ENCODE data around the gene EPB41L4A.
"Not testable (repeated sequence)": the region's sequence is repeated elsewhere in the genome, so short reads cannot be mapped to it uniquely, and the experiment has no call there.

Gene EPB41L4A

GRCh38 chr5:112397690-112398089, 21.4 kb downstream of the EPB41L4A start:
- no peak for DNase-seq (ENCODE audit: low spot score)

- DNase-seq (ENCODE audit: low spot score), result no peak
These were observed 22.6 kb downstream of the EPB41L4A start for GRCh38 chr5:112396430-112396829.

- not testable (repeated sequence) for DNase-seq (ENCODE audit: low spot score)
These were observed 23.8 kb downstream of the EPB41L4A start for GRCh38 chr5:112395299-112395698.

GRCh38 chr5:112390327-112390726, 28.8 kb downstream of the EPB41L4A start:
- DNase-seq (ENCODE audit: low spot score), result no peak

GRCh38 chr5:112388739-112389138, 30.3 kb downstream of the EPB41L4A start:
- no peak for DNase-seq (ENCODE audit: low spot score)

- no peak for DNase-seq (ENCODE audit: low spot score)
These were observed 31.0 kb downstream of the EPB41L4A start for GRCh38 chr5:112388074-112388473.

- DNase-seq (ENCODE audit: low spot score), result no peak
These were observed 32.3 kb downstream of the EPB41L4A start for GRCh38 chr5:112386766-112387165.

GRCh38 chr5:112385969-112386368, 33.1 kb downstream of the EPB41L4A start:
- DNase-seq (ENCODE audit: low spot score), result no peak

GRCh38 chr5:112385566-112385965, 33.5 kb downstream of the EPB41L4A start:
- DNase-seq (ENCODE audit: low spot score), result no peak

GRCh38 chr5:112384523-112384922, 34.6 kb downstream of the EPB41L4A start:
- no peak for DNase-seq (ENCODE audit: low spot score)

GRCh38 chr5:112382886-112383285, 36.2 kb downstream of the EPB41L4A start:
- no peak for DNase-seq (ENCODE audit: low spot score)

- no peak for DNase-seq (ENCODE audit: low spot score)
These were observed 37.6 kb downstream of the EPB41L4A start for GRCh38 chr5:112381521-112381920.

- no peak for DNase-seq (ENCODE audit: low spot score)
These were observed 39.3 kb downstream of the EPB41L4A start for GRCh38 chr5:112379542-112380325.

GRCh38 chr5:112374818-112375217, 44.3 kb downstream of the EPB41L4A start:
- no peak for DNase-seq (ENCODE audit: low spot score)

GRCh38 chr5:112374356-112374755, 44.7 kb downstream of the EPB41L4A start:
- no peak for DNase-seq (ENCODE audit: low spot score)

- DNase-seq (ENCODE audit: low spot score), result no peak
These were observed 45.2 kb downstream of the EPB41L4A start for GRCh38 chr5:112373885-112374284.

- DNase-seq (ENCODE audit: low spot score), result no peak
These were observed 46.5 kb downstream of the EPB41L4A start for GRCh38 chr5:112372543-112372942.

GRCh38 chr5:112371067-112371466, 48.0 kb downstream of the EPB41L4A start:
- DNase-seq (ENCODE audit: low spot score), result no peak

- no peak for DNase-seq (ENCODE audit: low spot score)
These were observed 51.7 kb downstream of the EPB41L4A start for GRCh38 chr5:112367400-112367799.

- no peak for DNase-seq (ENCODE audit: low spot score)
These were observed 52.1 kb downstream of the EPB41L4A start for GRCh38 chr5:112366987-112367386.

GRCh38 chr5:112360740-112361139, 58.3 kb downstream of the EPB41L4A start:
- DNase-seq (ENCODE audit: low spot score), result not testable (repeated sequence)

- no peak for DNase-seq (ENCODE audit: low spot score)
These were observed 62.7 kb downstream of the EPB41L4A start for GRCh38 chr5:112356178-112356956.

GRCh38 chr5:112355058-112355685, 63.9 kb downstream of the EPB41L4A start:
- no peak for DNase-seq (ENCODE audit: low spot score)

Data from CD4-positive, alpha-beta T cell treated with Interleukin-15 for 4 hours (primary cell).